NCI-H526 treated with DMSO at 0.1 percent for 48 hours (cell line): Measurements from ENCODE around the gene SOST.

Experiments used
- DNase-seq: peaks from one replicate; lab custom pipeline; 2025; lab: John Stamatoyannopoulos, UW

SOST gene

DNA sequence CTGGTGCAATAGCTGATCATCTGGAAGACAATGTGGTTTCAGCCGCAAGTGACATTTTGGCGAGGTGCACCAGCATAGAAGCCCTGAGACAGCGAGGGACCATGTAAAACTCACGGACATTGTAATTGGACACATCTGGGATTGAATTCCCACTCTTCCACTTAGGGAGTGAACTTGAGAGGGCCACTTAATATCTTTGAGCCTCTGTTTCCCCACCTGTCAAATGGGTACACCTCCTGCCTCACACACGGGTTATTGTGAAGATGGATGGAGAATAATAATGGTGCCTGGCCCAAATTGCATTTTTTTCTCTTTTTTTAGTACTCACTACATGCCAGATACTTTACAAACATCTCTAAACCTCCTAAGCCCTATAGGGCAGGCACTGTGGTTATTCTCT lies 51.4 kb downstream of the SOST start:
- DNase-seq: no peak

DNA sequence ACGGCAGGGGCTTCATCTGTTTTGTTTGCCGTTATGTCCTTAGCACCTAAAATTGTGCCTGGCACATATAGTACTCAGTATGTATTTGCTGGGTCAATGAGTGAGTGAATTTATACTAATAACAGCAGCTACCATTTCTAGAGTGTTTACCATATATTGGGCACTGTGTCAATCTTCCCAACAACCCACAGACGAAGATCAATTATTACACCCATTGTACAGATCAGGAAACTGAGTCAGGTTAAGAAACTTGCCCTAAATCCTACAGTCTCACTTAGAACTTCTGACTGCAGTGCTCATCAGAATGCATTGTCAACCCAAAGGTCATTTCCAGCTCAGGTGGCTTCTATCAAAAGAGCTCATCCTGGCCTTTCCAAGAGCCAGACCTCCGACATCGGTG lies 52.4 kb downstream of the SOST start:
- no peak for DNase-seq
